GM12878 (cell line): Measurements from ENCODE around the gene SEC23IP. TPM values are rescaled to one million over a fixed set of nuclear protein-coding genes. Genes with fewer than 3 reads are reported as not detected.

Experiments used
- CHD2 ChIP-seq: IDR thresholded peaks from 2 replicates; pipeline ENCODE4 v1.6.1; 2011; ENCODE audit warnings: low read depth, low read length, improper control_type of control experiment, borderline replicate concordance
- EED ChIP-seq: sonication (generic); IDR thresholded peaks from 2 replicates; pipeline ENCODE4 v1.6.1; 2016; ENCODE audit warnings: antibody characterized with exemption, low read depth
- HDAC6 ChIP-seq: fragments of 200-600 bp; sonication (generic); IDR thresholded peaks from one replicate; pipeline ENCODE4 v1.8.0; 2017; ENCODE audit warnings: antibody characterized with exemption; ENCODE audit not compliant: unreplicated experiment
- NFXL1 ChIP-seq: fragments of 450-650 bp; IDR thresholded peaks from 2 replicates; pipeline ENCODE4 v1.6.1; 2017; ENCODE audit warnings: antibody characterized with exemption, mild to moderate bottlenecking, borderline replicate concordance
- NR2C1 ChIP-seq: fragments of 450-650 bp; IDR thresholded peaks from 2 replicates; pipeline ENCODE4 v1.6.1; 2017; ENCODE audit warnings: antibody characterized with exemption, mild to moderate bottlenecking, moderate library complexity
- PML ChIP-seq: IDR thresholded peaks from 2 replicates; pipeline ENCODE4 v1.6.1; 2012; ENCODE audit warnings: low read length, inconsistent platforms
- POLR2A ChIP-seq: IDR thresholded peaks from 2 replicates; pipeline ENCODE4 v1.6.1; 2011; ENCODE audit warnings: low read depth, mild to moderate bottlenecking, low read length
- POLR2AphosphoS5 ChIP-seq: IDR thresholded peaks from 2 replicates; pipeline ENCODE4 v1.6.1; 2011; ENCODE audit warnings: mild to moderate bottlenecking, low read length, inconsistent platforms
- RFX5 ChIP-seq: IDR thresholded peaks from 2 replicates; pipeline ENCODE4 v1.6.1; 2011; ENCODE audit warnings: low read depth, low read length, improper control_type of control experiment
- SIN3A ChIP-seq: IDR thresholded peaks from 2 replicates; pipeline ENCODE4 v1.6.1; 2012; ENCODE audit warnings: low read depth, low read length, improper control_type of control experiment
- SMAD1 ChIP-seq: fragments of 450-650 bp; IDR thresholded peaks from 2 replicates; pipeline ENCODE4 v1.6.1; 2018; ENCODE audit warnings: mild to moderate bottlenecking, low read depth; ENCODE audit not compliant: partially characterized antibody
- TAF1 ChIP-seq: IDR thresholded peaks from 2 replicates; pipeline ENCODE4 v1.6.1; 2011; ENCODE audit warnings: mild to moderate bottlenecking, low read depth, low read length, borderline replicate concordance
- ZNF622 ChIP-seq: fragments of 450-650 bp; IDR thresholded peaks from 2 replicates; pipeline ENCODE4 v1.6.1; 2017; ENCODE audit warnings: mild to moderate bottlenecking, inconsistent platforms
- ZZZ3 ChIP-seq: IDR thresholded peaks from 2 replicates; pipeline ENCODE4 v1.6.1; 2011; ENCODE audit warnings: low read depth; ENCODE audit not compliant: control insufficient read depth, insufficient read length
- polyA plus RNA-seq, 11 experiments: library from polyadenylated mRNA; depleted of rRNA in 4 of 11; unstranded in 6 of 11; stranded (reverse) in 5 of 11; fragments of >200 nt; fragmentation: Nextera tagmentation in 4 of 11; fragmentation: Illumina TruSeq in 1 of 11; extraction: Ambion mirVana in 4 of 11; extraction: Trizol in 1 of 11; gene quantifications; 1 replicate in 1 of 11; 2 replicates in 10 of 11; pipeline versions ENCODE4 v1.2.1 to v1.2.3, GENCODE V29; 2011 to 2016; ENCODE audit warnings: inconsistent platforms in 2 of 11, missing spikeins in 2 of 11, low read depth in 1 of 11
- total RNA-seq, 4 experiments: library from RNA; depleted of rRNA in 3 of 4; stranded (reverse); fragments of >200 nt in 3 of 4; fragmentation: Illumina TruSeq in 1 of 4; extraction: Trizol in 1 of 4; gene quantifications; 2 replicates each; pipeline versions ENCODE4 v1.2.1 to v1.2.3, GENCODE V29; 2013 to 2021
- TF ChIP-seq, protein P1 (sequence below): fragments of 450-650 bp; formaldehyde crosslinking; IDR thresholded peaks from 2 replicates; pipeline ENCODE4 v1.4.0; 2022; ENCODE audit warnings: mild to moderate bottlenecking, moderate library complexity
- TF ChIP-seq, protein P2 (sequence below): IDR thresholded peaks from 2 replicates; pipeline ENCODE4 v1.6.1; 2011; ENCODE audit warnings: mild to moderate bottlenecking, low read depth, low read length, moderate library complexity; ENCODE audit not compliant: insufficient replicate concordance
- TF ChIP-seq, protein P3 (sequence below): IDR thresholded peaks from 2 replicates; pipeline ENCODE4 v1.6.1; 2012; ENCODE audit warnings: low read depth, low read length, improper control_type of control experiment
- TF ChIP-seq, protein P4 (sequence below): IDR thresholded peaks from 2 replicates; pipeline ENCODE4 v1.6.1; 2012; ENCODE audit warnings: low read depth, low read length, improper control_type of control experiment
- TF ChIP-seq, protein P5 (sequence below): fragments of 450-650 bp; IDR thresholded peaks from 2 replicates; pipeline ENCODE4 v1.6.1; 2016; ENCODE audit warnings: mild to moderate bottlenecking
- TF ChIP-seq, protein P6 (sequence below): fragments of 450-650 bp; IDR thresholded peaks from 2 replicates; pipeline ENCODE4 v1.6.1; 2017; ENCODE audit warnings: antibody characterized with exemption, mild to moderate bottlenecking, moderate library complexity

Gene SEC23IP
- total and polyA plus RNA-seq, 10 of the 15 experiments (the other 5 are each of a cell fraction or from before 2014, with no cell fraction given), result 15.1 to 82.5 (median 36.0) TPM

DNA sequence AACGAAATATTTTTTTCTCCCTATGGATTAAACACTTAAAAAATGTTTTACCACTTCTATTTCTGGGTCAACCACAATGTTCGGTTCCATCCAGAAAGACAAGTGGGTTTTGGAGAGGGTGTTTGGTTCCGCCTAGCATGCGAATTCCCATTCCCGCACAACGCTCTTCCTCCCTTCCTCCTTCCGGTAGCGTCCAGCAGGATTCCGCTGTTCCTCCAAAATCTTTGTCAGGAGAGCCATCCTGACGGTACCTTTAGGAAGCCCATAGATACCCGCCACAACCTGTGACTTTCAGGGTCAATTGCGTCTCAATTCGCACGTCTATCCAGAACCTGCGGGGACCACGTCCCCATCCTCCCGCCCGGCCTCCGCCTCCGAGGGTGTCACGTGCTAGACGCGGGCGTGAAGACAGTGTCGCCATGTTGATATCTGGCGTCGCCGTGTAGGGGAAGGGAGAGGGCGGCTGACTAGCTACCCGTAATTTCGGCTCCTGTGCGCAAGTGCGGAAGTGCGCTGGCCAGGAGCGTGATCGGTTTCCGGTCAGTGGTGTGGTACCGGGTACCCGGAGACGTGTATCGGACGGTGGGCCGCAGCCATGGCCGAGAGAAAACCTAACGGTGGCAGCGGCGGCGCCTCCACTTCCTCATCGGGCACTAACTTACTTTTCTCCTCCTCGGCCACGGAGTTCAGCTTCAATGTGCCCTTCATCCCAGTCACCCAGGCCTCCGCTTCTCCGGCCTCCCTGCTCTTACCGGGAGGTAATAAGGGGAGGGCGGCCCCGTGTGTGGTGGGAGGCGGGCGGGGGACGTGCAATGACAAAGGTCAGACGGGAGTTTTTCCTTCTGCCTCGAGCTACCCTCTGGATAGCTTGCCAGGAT, at the start of gene SEC23IP (continued):
- TF ChIP-seq, protein P1, sequence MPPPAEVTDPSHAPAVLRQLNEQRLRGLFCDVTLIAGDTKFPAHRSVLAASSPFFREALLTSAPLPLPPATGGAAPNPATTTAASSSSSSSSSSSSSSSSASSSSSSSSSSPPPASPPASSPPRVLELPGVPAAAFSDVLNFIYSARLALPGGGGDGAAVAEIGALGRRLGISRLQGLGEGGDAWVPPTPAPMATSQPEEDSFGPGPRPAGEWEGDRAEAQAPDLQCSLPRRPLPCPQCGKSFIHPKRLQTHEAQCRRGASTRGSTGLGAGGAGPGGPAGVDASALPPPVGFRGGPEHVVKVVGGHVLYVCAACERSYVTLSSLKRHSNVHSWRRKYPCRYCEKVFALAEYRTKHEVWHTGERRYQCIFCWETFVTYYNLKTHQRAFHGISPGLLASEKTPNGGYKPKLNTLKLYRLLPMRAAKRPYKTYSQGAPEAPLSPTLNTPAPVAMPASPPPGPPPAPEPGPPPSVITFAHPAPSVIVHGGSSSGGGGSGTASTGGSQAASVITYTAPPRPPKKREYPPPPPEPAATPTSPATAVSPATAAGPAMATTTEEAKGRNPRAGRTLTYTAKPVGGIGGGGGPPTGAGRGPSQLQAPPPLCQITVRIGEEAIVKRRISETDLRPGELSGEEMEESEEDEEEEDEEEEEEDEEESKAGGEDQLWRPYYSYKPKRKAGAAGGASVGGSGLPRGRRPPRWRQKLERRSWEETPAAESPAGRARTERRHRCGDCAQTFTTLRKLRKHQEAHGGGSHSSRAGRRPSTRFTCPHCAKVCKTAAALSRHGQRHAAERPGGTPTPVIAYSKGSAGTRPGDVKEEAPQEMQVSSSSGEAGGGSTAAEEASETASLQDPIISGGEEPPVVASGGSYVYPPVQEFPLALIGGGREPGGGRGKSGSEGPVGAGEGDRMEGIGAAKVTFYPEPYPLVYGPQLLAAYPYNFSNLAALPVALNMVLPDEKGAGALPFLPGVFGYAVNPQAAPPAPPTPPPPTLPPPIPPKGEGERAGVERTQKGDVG (CRISPR knock-in tag), result no peak
- TF ChIP-seq, protein P2, sequence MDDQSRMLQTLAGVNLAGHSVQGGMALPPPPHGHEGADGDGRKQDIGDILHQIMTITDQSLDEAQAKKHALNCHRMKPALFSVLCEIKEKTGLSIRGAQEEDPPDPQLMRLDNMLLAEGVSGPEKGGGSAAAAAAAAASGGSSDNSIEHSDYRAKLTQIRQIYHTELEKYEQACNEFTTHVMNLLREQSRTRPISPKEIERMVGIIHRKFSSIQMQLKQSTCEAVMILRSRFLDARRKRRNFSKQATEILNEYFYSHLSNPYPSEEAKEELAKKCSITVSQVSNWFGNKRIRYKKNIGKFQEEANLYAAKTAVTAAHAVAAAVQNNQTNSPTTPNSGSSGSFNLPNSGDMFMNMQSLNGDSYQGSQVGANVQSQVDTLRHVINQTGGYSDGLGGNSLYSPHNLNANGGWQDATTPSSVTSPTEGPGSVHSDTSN, result no peak
- TF ChIP-seq, protein P3, sequence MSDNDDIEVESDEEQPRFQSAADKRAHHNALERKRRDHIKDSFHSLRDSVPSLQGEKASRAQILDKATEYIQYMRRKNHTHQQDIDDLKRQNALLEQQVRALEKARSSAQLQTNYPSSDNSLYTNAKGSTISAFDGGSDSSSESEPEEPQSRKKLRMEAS, result peak; percentile 91
- TF ChIP-seq, protein P4, sequence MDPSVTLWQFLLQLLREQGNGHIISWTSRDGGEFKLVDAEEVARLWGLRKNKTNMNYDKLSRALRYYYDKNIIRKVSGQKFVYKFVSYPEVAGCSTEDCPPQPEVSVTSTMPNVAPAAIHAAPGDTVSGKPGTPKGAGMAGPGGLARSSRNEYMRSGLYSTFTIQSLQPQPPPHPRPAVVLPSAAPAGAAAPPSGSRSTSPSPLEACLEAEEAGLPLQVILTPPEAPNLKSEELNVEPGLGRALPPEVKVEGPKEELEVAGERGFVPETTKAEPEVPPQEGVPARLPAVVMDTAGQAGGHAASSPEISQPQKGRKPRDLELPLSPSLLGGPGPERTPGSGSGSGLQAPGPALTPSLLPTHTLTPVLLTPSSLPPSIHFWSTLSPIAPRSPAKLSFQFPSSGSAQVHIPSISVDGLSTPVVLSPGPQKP, result peak; percentile 88
- TF ChIP-seq POLR2AphosphoS5 (peak; percentile 94), POLR2A (peak; percentile 96), TAF1 (peak; percentile 69; the same call in 1 of the 2 replicates), ZNF622 (no peak), NR2C1 (peak; percentile 80), HDAC6 (no peak), RFX5 (no peak), CHD2 (peak; percentile 82), SIN3A (peak; percentile 85), SMAD1 (peak; percentile 31), PML (peak; percentile 84), ZZZ3 (no peak), NFXL1 (no peak), EED (peak; percentile 68)
- TF ChIP-seq, protein P5, sequence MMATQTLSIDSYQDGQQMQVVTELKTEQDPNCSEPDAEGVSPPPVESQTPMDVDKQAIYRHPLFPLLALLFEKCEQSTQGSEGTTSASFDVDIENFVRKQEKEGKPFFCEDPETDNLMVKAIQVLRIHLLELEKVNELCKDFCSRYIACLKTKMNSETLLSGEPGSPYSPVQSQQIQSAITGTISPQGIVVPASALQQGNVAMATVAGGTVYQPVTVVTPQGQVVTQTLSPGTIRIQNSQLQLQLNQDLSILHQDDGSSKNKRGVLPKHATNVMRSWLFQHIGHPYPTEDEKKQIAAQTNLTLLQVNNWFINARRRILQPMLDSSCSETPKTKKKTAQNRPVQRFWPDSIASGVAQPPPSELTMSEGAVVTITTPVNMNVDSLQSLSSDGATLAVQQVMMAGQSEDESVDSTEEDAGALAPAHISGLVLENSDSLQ, result peak; percentile 61
- TF ChIP-seq, protein P6, sequence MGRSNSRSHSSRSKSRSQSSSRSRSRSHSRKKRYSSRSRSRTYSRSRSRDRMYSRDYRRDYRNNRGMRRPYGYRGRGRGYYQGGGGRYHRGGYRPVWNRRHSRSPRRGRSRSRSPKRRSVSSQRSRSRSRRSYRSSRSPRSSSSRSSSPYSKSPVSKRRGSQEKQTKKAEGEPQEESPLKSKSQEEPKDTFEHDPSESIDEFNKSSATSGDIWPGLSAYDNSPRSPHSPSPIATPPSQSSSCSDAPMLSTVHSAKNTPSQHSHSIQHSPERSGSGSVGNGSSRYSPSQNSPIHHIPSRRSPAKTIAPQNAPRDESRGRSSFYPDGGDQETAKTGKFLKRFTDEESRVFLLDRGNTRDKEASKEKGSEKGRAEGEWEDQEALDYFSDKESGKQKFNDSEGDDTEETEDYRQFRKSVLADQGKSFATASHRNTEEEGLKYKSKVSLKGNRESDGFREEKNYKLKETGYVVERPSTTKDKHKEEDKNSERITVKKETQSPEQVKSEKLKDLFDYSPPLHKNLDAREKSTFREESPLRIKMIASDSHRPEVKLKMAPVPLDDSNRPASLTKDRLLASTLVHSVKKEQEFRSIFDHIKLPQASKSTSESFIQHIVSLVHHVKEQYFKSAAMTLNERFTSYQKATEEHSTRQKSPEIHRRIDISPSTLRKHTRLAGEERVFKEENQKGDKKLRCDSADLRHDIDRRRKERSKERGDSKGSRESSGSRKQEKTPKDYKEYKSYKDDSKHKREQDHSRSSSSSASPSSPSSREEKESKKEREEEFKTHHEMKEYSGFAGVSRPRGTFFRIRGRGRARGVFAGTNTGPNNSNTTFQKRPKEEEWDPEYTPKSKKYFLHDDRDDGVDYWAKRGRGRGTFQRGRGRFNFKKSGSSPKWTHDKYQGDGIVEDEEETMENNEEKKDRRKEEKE, result no peak
